GM19035 (cell line): ENCODE measurements around the gene EGFR.

Experiments
- ATAC-seq: cut with Tn5 transposase; IDR thresholded peaks from one replicate; pipeline ENCODE4 v1.9.1; 2021; ENCODE audit not compliant: unreplicated experiment

The EGFR gene

GRCh38 chr7:55240418-55241142 is 221.8 kb downstream of the EGFR start:
- ATAC-seq, result no peak

DNA sequence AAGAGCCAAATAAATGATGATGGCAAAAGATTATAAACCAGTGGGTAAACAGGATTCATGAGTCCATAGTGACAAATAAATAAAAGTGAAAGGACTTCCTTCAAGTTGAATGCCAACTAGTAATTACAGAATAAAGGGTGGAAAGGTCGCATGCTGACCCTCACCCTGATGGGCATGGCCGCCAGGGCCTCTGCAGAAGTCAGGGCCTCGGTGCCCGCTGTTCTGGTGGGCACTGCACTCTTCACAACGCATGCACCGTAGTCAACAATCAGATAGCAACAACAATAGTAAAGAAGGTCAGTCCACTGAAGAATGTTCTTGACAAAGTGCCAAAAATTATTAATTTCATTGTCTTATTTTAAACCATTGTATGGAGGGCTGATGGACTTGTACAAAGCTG is 223.1 kb downstream of the EGFR start:
- ATAC-seq, result no peak

DNA sequence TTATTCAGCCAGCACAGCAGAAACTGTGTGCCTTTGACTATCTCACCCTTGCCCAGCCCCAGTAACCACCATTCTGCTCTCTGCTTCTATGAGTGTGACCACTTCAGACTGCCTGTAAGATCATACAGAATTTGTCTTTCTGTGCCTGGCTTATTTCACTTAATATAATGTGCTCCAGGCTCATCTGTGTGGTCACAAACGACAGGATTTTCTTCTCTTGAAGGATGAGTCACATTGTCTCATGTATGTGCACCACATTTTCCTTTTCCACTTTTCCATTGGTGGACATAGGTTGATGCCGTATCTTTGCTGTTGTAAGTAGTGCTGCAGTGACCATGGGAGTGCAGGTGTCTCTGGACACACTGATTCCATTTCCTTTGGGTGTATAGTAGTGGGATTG is 223.8 kb downstream of the EGFR start:
- no peak for ATAC-seq

GRCh38 chr7:55244006-55244745 is 225.4 kb downstream of the EGFR start:
- ATAC-seq, result no peak

DNA sequence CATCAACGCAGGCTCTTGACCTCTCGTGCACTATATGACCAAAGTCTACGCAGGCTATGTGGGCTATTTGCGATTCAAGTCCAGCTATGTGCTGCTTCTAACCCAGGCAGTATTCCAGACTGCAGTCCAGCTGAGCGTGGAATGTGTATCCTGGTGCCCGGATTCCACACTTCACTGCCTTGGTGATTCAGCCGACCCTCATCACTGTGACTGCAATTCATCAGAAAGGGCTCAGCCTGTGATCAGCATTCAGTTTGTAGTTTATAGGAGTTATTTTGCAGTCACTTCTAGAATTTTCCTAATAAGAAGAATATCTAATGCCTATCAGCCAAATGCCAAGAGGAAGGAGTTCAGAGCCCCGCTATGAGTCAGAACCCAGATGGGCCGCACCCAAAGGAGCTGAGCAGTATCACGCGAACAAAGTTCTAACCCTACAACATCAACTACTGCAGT is 226.5 kb downstream of the EGFR start:
- ATAC-seq, result no peak

- no peak for ATAC-seq
Measured at GRCh38 chr7:55246171-55246570, 227.4 kb downstream of the EGFR start.

GRCh38 chr7:55247428-55247827 is 228.6 kb downstream of the EGFR start:
- no peak for ATAC-seq

DNA sequence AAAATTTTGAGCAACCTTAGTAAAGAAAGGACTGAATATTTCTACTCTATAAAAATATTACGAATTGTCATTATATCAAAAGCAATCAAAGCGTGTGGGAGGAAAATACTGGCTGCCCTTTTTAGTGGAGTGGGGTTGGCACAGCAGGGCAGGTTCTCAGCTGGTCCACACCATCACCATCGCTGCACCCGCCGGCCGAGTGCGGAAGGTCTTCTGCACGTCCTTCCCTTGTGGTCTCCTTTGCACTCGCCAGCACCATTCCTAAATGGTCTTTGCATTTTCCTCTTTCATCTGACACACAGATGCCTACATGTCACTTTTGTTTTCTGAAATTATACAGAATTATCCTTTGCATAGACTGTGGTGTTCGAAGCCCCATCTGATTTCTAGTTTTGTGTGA is 229.7 kb downstream of the EGFR start:
- no peak for ATAC-seq

GRCh38 chr7:55249332-55249731 is 230.5 kb downstream of the EGFR start:
- no peak for ATAC-seq

DNA sequence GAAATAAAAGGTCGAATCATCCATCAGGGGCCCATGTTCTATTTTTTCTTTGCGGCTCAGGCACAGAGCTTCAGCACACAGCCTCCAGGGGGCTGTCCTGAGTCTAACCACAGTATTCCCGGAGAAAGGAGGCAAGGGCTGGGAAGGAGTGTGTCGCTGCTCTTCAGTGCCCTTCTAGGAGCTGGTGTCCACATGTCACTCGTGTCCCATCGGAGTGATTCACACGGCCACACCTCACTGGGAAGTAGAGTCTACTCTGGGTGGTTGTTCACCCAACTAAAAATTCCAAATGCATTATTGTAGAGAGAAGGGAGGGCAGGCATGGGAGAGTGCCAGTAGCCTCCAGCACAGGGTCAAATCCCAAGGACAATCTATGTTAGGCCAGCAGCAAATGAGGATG is 231.5 kb downstream of the EGFR start:
- ATAC-seq, result no peak

DNA sequence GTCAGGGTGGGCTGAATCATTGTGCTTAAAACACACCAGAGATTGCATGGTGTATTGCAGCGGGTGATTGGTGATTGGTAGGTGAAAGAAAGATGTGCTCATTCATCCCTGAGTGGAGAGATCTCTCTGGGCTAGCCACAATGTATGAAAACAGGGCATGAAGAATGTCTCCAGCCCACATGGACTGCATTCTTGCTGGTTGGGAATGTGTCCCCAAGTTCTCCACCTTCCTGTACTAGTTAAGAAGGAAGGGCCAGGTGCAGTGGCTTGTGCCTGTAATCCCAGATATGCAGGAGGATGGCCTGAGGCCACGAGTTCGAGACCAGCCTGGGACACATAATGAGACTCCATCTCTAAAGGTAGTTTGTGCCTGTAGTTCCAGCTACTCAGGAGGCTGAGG is 232.5 kb downstream of the EGFR start:
- no peak for ATAC-seq

- ATAC-seq, result no peak
Measured at GRCh38 chr7:55251911-55252310, 233.1 kb downstream of the EGFR start.

DNA sequence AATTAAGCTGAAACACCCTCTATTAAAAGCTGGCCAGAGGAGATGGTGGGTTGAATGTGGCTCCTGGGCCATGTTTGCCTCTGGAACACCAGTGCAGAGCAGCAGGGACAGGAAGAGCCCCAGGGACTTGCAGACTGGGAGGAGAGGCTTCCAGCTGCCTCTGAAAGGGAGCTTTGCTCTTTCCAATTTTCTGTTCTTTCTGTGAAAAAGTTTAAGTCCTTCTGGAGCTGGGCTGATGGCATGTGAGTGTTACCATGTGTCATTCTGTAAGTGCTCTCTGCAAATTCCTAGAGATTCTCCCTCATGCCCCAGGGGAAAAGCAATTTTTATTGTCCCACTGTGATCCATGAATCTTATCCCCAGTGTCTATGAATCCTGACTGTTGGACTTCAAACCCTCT is 233.6 kb downstream of the EGFR start:
- ATAC-seq, result no peak

DNA sequence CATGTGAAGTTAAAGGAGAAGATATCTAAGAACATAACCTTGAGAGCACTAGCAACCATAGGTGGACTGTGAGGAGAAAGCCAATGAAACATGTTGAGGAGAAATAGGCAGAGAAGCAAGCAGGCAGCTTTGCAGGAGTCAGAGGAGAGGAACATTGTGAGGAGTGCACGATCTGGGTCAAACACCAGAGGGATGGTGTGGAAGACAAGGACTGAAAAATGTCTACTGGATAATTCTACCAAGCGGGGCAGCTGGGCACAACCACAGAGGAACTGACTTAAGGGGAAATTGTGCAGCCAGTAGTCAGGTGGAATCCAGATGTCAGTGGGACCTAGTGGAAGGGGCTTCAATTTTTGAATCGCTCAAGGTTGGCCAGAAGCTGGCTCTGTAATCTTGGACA is 234.4 kb downstream of the EGFR start:
- ATAC-seq, result no peak

DNA sequence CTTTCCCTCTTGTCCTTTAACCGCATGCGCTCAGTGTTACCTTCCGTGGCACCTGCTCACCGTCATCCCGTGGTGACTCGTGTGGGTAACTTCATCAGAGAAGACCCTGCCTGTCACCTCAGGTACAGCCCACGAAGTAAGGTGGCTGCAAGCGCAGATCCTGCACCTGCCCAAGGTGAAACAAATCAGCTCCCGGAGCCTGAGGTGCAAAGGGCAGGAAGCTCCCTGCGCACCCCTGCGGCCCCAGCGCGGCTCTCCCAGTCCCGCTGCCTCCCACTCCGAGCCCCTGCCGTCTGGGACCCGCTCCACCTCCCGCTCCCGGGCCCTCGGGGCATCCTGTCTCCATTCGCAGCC is 235.4 kb downstream of the EGFR start:
- peak; percentile 2 for ATAC-seq

- peak; percentile 68 for ATAC-seq
Measured at GRCh38 chr7:55254596-55255495, 236.0 kb downstream of the EGFR start.

GRCh38 chr7:55255496-55256445 is 237.0 kb downstream of the EGFR start:
- peak; percentile 87 for ATAC-seq

DNA sequence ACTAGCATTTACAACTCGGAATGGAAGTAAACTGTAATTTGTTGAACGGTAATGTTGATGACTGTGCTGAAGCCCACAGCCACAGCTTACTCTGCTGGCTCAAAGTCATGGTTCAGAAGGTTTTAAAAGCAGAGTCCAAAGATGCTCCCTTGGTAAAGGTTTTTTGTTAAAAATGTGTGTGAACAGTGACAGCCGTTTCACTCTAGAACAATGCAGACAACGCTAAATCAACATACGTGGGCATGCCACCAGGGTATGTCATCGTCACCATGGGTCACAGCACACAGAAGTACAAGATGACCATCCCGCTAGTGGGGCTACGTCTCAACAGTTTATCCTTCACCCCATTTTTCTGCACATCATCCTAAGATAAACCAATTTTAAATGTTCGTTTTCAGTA is 239.8 kb downstream of the EGFR start:
- ATAC-seq, result no peak

DNA sequence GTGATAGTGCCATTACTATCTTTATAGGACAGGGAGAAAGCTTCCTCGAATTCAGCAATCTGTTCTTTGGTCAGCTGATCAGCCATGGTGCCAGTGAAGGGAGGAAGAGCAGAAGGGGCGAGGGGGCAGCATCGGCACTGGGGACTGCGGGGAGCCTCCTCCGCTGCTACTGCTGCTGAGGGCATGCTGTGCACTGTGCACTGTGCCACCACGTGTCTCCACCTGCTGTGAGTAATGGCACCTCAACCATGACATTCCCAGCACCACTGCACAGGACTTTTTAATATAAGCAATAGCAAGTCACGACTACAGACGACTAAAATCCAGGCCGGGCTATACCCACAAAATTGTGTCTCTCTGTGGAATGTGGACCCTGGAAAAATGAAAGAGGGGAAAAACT is 241.4 kb downstream of the EGFR start:
- ATAC-seq, result no peak

DNA sequence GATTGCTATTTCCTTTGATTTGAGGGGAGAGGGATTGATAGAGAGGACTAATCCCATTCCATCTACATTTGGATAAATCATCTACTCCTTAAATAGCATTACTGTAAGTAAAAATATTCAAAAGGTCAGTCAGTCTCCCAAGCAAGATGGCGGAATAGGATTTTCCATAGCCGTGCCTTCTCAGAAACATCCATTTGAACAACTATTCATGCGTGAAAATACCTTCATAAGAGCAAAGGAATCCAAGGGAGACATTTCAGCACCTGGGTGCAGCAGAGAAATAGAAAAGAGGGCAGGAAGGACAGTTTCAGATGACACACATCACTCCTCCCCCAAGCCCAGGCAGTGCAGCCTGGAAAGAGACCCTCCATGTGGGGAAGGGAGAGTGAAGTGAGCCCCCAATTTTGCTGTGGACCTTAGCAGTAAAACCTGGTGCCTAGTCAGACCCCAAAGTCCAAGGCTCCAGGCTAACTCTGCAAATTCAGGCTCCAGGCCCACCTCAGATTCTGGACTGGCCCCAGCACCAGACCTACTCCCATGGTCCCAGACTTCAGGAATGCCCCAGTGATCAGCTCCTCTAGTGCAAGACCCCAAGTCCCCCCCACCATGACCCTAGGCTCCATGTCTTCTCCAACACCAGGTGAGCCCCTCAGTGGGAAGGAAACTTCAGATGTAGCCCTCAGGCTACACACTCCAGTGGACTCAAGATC is 242.0 kb downstream of the EGFR start:
- ATAC-seq, result no peak
